ENCODE results near the gene STK39. TPM values are rescaled to one million over a fixed set of nuclear protein-coding genes. Genes with fewer than 3 reads are reported as not detected.

STK39 gene
- total RNA-seq, 4 donors from 2014 or later = 35.3 to 58.0 (median 47.0) TPM

GRCh38 chr2:167943897-167944296, 303.5 kb downstream of the STK39 start:
- ATAC-seq = no peak
- Histone ChIP-seq H3K27me3 (no peaks in the 10 kb centered on the region), H3K27ac (no peak overlapping the region), H3K36me3 (no peaks in the 10 kb centered on the region), H3K4me3 (no peak overlapping the region), H3K9me3 (no peaks in the 10 kb centered on the region), H3K4me1 (no peaks in the 10 kb centered on the region)
- 58 to 91% methylated on average over 1 of the region's 1 CpG for WGBS, 2 donors (ENCODE audit: low coverage in 1 of 2)
- TF ChIP-seq CTCF (IDR thresholded peaks at IDR 0.05) (no peak), EP300 (IDR thresholded peaks at IDR 0.05) (no peak), POLR2A (IDR thresholded peaks at IDR 0.05) (no peak), POLR2AphosphoS5 (IDR thresholded peaks at IDR 0.05) (no peak)

GRCh38 chr2:167943368-167943767, 304.0 kb downstream of the STK39 start:
- WGBS, 2 donors (ENCODE audit: low coverage in 1 of 2) = 91% methylated on average over 1 of the region's 1 CpG; no CpG with 5 or more reads in 1 of the 2 donors
- Histone ChIP-seq H3K4me3 (no peak overlapping the region), H3K27me3 (no peaks in the 10 kb centered on the region), H3K36me3 (no peaks in the 10 kb centered on the region), H3K4me1 (no peaks in the 10 kb centered on the region), H3K27ac (no peak overlapping the region), H3K9me3 (no peaks in the 10 kb centered on the region)
- ATAC-seq = no peak
- TF ChIP-seq EP300 (IDR thresholded peaks at IDR 0.05) = no peak
- no peak for TF ChIP-seq POLR2A (IDR thresholded peaks at IDR 0.05)
- TF ChIP-seq CTCF (IDR thresholded peaks at IDR 0.05) = no peak
- TF ChIP-seq POLR2AphosphoS5 (IDR thresholded peaks at IDR 0.05) = no peak

GRCh38 chr2:167942366-167943081, 304.9 kb downstream of the STK39 start:
- Histone ChIP-seq H3K36me3 (no peaks in the 10 kb centered on the region), H3K4me1 (no peaks in the 10 kb centered on the region), H3K4me3 (no peak overlapping the region), H3K27ac (no peak overlapping the region), H3K9me3 (no peaks in the 10 kb centered on the region), H3K27me3 (no peaks in the 10 kb centered on the region)
- no peak for ATAC-seq
- 16 to 22% methylated on average over 3 of the region's 3 CpGs for WGBS, 2 donors (ENCODE audit: low coverage in 1 of 2)
- TF ChIP-seq CTCF (IDR thresholded peaks at IDR 0.05) (no peak), POLR2AphosphoS5 (IDR thresholded peaks at IDR 0.05) (no peak), POLR2A (IDR thresholded peaks at IDR 0.05) (no peak), EP300 (IDR thresholded peaks at IDR 0.05) (no peak)

- no peak overlapping the region for H3K27ac ChIP-seq
- no peaks in the 10 kb centered on the region for H3K27me3 ChIP-seq
- H3K4me1 ChIP-seq = no peaks in the 10 kb centered on the region
- no peak for ATAC-seq
- WGBS, 2 donors (ENCODE audit: low coverage in 1 of 2) = 89 to 96% methylated on average over 3 to 9 of the region's 9 CpGs
- TF ChIP-seq POLR2AphosphoS5 (IDR thresholded peaks at IDR 0.05) (no peak), EP300 (IDR thresholded peaks at IDR 0.05) (no peak), POLR2A (IDR thresholded peaks at IDR 0.05) (no peak), CTCF (IDR thresholded peaks at IDR 0.05) (no peak)
- no peaks in the 10 kb centered on the region for H3K9me3 ChIP-seq
- H3K4me3 ChIP-seq = no peak overlapping the region
- H3K36me3 ChIP-seq = no peaks in the 10 kb centered on the region
Measured at GRCh38 chr2:167941604-167942003, 305.8 kb downstream of the STK39 start.
